GM21723 (cell line): ENCODE results near the gene PIP.
"Not testable (repeated sequence)": the region's sequence is repeated elsewhere in the genome, so short reads cannot be mapped to it uniquely, and the experiment has no call there.

ENCODE experiments used
- ATAC-seq: cut with Tn5 transposase; IDR thresholded peaks from one replicate; pipeline ENCODE4 v1.9.1; 2021; ENCODE audit warnings: mild to moderate bottlenecking, moderate library complexity; ENCODE audit not compliant: unreplicated experiment

PIP gene, protein sequence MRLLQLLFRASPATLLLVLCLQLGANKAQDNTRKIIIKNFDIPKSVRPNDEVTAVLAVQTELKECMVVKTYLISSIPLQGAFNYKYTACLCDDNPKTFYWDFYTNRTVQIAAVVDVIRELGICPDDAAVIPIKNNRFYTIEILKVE

DNA sequence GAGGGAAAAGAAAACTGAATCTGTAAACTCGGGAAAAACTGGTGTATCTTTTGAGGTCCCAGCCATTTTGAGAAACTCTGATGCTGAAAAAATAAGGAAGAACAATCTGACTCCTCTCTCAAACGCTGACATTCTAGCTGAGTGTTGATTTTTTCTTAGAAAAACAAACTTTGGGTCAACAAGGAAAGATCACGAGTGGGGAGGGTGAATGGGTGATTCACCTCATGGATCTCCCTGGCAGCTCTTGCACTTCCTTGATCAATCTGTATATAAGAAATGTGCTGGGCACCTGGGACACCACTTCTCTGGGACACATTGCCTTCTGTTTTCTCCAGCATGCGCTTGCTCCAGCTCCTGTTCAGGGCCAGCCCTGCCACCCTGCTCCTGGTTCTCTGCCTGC, at the start of gene PIP:
TSS of gene PIP (plus strand) at position 297 of the 400 bp plus-strand sequence. CDS start at position 337, 40 bp downstream.
- ATAC-seq, result no peak

DNA sequence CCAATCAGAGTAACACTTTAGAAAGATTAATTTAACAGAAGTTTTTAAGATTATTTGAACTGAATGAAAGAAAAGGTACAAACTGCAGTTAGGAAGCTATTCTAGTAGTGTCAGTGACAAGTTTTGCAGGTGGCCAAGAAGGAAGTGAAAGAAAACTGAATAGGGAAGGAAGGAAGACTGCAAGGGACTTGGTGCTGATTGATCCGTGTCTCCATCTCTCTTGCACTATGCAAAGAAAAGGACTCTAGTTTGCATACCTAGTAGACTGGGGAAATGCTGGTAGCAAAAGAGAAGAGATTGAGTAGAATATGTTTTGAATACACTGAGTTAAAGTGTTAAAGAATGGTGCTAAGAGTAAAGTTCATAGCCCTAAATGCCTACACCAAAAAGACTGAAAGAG, 46.8 kb upstream of the PIP start:
- ATAC-seq, result no peak

DNA sequence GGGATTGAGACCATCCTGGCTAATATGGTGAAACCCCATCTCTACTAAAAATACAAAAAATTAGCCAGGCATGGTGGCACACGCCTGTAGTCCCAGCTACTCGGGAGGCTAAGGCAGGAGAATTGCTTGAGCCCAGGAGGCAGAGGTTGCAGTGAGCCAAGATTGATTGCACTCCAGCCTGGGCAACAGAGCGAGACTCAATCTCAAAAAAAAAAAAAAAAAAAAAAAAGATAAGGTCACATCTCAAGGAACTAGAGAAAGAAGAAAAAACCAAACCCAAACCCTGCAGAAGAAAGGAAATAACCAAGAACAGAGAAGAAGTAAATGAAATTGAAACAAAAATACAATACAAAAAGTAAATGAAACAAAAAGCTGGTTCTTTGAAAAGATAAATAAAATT, 46.3 kb upstream of the PIP start:
- not testable (repeated sequence) for ATAC-seq

DNA sequence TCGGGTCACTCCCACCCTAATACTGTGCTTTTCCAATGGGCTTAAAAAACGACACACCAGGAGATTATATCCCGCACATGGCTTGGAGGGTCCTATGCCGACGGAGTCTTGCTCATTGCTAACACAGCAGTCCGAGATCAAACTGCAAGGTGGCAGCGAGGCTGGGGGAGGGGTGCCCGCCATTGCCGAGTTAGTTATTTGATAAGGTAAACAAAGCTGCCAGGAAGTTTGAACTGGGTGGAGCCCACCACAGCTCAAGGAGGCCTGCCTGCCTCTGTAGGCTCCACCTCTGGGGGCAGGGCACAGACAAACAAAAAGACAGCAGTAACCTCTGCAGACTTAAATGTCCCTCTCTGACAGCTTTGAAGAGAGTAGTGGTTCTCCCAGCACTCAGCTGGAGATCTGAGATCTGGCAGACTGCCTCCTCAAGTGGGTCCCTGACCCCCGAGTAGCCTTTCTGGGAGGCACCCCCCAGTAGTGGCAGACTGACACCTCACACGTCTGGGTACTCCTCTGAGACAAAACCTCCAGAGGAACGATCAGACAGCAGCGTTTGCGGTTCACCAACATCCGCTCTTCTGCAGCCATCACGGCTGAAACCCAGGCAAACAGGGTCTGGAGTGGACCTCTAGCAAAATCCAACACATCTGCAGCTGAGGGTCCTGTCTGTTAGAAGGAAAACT, 43.2 kb upstream of the PIP start:
- not testable (repeated sequence) for ATAC-seq

DNA sequence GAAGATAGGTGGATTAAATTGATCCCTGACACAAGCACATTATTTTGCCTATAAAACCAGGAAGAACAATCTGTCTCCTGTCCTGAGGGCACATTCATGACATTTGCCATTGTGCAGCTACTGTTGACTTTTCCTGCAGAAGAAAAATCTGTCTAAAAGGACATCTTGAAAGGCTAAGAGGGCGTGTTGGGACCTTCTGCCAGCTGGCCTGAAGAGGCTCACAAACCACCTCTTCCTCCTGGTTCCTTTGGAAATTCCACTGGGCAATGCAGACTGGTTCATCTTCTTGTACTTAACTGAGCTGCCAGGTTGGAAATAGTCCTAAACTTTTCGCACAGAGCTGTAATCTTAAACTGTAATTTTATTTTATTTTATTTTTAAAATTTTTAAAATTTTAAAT, 35.7 kb upstream of the PIP start:
- no peak for ATAC-seq

DNA sequence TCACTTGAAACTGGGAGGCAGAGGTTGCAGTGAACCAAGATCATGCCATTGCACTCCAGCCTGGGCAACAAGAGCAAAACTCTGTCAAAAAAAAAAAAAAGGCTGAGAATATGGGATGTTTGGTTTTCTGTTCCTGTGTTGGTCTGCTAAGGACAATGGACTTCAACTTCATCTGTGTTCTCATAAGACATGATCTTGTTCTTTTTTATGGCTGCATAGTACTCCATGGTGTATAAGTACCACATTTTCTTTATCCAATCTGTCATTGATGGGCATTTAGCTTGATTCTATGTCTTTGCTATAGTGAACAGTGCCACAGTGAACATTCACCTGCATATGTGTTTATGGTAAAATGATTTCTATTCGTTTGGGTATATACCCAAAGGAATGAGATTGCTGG, 32.3 kb upstream of the PIP start:
- not testable (repeated sequence) for ATAC-seq

DNA sequence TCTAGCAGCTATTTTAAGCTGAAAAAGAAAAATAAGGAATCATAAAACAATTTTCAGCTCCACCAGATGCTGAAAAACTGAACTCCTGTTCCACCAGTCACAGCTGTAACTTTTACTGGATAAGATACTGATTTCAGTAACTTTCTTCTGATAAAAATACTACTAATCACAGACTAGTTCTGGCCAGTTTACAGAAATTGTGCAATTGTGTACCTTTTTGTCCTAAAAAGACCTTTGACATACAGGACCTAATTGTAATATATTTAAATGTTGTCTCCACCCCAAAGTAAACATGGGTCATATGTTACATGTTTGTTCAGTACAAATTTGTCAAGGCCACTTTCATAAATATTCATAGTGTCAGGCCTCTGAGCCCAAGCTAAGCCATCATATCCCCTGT, 27.1 kb upstream of the PIP start:
- no peak for ATAC-seq

DNA sequence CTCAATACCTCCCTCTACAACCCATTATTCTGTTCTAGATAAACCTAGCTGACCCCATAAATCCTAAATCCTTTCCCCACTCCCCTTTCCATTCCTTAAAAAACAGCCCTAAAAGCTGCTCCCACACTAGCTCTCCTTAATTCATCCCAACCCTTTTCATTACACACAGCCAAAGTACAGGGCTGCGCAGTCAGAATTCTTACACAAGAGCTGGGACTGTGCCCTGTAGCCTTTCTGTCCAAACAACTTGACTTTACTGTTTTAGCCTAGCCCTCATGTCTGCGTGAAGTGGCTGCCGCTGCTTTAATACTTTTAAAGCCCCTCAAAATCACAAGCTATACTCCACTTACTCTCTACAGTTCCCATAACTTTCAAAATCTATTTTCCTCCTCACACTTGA, 23.9 kb upstream of the PIP start:
- ATAC-seq, result not testable (repeated sequence)

DNA sequence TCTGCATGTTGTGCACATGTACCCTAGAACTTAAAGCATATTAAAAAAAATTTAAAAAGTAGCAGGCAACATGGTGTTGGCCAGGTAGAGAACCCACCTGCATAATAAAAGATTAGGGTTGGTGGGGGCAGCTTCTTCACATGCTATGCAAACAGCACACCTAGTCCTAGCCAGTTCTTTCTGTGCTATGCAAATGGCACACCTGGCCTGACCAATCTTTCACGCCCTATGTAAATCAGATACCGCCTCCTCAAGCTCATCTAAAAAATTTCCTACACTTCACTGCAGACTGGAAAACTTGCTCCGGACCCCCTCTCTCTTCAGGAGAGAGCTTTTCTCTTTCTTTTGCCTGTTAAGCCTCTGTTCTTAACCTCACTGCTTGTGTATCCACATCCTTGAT, 14.5 kb upstream of the PIP start:
- ATAC-seq, result no peak

DNA sequence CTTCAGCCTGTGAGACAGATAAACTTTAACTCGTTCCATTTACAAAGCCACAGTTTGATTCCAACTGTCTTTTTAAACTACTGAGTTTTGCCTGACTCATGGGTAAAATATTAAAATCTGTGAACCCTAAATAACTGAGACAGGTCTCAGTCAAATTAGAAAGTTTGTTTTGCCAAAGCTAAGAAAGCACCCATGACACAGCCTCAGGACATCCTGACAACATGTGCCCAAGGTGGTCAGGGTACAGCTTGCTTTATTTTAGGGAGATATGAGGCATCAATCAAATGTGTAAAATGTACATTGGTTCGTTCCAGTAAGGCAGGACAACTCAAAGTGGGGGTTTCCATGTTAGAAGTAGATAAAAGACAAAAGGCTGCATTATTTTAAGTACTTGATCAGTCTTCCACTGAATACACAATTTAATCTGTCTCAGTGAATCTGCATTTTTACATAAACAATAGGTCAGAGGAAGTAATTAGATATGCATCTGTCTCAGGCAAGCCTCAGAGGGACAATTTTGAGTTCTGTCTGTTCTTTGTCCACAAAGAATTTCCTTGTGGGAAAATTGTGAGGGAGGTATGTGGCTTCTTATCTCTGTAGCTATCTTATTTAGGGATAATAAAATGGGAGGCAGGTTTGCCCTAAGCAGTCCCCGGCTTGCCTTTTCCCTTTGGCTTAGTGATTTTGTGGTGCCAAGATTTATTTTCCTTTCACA, 11.0 kb upstream of the PIP start:
- ATAC-seq, result no peak

DNA sequence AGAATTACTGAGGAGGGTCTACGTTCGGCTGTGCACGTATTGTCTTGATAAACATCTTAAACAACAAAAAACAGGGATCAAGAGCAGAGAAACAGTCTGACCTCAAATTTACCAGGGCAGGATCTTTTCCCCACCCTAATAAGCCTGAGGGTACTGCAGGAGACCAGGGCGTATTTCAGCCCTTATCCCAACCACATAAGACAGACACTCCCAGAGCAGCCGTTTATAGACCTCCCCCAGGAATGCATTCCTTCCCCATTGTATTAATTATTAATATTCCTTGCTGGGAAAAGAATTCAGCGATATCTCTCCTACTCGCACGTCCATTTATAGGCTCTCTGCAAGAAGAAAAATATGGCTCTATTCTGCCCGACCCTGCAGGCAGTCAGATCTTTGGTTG, 8.6 kb upstream of the PIP start:
- not testable (repeated sequence) for ATAC-seq

DNA sequence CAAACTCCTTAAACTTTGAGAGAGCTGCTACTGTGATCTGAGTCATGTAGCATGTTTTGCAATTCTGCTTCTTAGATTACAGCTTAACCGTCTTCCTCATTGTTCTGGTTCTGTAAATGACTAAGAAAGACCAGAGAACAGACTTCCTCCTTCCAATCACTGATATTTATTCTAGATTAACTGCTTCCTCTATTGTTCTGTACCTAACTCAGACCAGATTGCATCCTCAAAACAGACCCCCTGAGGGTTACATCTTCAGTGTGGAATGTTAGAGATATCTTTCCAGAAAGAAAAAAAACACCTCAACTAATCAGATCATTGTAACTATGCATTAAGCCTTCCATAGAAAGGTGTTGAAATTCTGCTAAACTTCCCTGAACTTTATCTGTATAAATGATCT, 5.7 kb upstream of the PIP start:
- ATAC-seq, result no peak

DNA sequence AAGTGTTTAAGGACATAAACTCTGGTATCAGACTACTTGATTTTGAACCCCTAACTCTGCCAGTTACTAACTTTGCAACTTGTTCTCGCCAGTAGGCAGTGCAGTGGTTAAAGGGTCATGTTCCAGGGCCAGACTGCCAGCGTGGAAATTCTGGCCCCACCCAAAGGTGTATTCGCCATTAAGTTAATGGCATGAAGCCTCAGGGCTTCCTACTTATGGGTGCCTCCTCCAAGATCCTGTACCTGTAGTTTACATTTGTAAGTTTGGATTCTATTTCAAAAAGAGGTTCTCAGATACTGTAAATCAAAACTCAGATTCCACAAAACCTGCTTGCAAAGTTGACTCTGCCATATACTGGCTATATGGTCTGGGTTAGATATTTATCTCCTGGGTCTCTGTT, 2.8 kb upstream of the PIP start:
- no peak for ATAC-seq

DNA sequence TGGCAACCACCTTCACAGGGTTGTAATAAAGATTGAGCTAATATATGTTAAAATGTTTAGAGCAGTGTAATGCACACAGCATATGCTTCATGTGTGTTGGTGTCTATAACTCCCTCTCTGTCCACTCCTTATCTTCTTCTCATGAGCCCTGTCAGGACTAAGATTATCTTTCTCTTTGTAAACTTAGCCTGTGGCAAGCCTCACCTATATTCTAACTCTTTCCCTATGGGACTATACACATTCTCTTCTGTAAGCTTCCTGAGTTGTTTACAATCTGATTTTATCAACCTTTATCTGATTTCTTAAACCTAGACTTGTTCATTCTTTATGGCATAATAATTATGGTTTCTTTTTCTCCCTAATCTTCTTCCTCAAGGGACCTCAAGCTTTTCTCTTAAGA, 2.4 kb upstream of the PIP start:
- no peak for ATAC-seq

DNA sequence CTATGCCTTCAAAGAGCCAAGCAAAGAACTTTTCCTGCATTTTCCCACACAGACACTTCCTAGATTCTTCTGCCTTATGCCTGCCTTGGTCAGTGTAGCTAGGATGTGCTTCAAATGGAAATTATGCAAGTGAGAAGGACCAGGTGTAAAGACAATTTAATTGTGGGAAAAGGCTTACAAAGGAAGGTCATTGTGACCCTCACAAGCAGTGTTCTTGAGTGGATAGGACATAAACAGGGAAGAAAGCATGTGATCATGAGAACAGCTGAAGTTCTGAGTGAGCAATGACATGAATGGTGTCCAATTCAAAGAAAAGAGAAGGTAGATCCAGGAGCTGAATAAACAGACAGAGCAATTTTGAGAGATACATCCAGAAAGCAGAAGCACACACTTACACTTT, 1.3 kb upstream of the PIP start:
- no peak for ATAC-seq

DNA sequence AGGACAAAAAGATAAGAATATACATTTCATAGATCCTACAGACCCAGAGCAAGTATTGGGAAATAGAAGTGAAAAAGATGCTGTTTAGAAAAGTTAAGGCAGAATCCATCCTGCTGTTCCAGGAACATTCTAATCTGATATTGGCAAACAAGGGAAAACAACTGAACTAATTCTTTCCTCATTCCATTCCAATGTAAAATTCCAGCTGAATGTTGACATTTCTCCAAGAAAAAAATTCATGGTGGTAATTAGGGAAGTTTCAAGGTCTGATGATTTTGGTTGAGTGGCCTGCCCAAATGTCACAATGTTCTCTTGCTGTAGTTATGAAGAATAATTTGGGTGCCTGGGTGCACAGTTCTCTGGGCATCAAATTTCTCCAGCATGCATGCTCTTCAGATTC, 15.2 kb downstream of the PIP start:
- ATAC-seq, result no peak

DNA sequence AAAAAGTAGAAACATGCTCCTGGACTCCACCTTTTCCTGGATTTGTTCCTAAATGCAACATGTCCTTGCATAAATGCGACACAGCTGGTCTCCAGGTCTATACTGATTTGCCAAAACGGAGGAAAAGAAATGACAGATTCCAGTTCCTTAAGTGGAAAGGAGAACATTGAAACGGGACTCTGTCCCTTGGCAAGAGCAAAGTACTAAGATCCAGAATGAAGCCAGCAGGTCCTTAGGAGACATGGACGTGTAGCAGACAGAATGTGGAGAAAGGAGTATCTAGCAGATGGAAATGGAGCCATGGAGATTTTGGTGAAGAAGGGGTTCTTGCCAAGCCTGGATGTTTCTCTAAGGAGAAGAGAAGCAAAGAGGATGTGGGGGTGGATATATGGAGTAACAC, 16.2 kb downstream of the PIP start:
- ATAC-seq, result no peak

DNA sequence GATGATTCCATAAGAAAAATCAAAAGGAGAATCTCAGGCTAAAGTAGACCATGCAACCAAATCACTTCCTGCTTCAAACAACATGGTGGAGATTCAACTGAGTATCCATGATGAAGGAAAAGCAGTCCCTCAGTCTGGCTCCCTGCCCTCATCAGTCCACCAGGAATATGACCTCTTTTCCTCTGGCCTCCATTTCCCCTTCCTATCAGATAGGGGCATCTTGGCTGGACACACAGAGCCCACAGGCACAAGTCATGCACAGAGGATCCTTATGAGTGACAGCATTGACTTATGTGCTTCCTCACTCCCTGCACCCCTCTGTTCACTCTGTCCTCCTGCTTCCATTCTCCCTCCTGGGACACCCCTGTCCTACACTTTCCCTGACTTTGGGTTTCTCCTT, 16.8 kb downstream of the PIP start:
- ATAC-seq, result no peak

DNA sequence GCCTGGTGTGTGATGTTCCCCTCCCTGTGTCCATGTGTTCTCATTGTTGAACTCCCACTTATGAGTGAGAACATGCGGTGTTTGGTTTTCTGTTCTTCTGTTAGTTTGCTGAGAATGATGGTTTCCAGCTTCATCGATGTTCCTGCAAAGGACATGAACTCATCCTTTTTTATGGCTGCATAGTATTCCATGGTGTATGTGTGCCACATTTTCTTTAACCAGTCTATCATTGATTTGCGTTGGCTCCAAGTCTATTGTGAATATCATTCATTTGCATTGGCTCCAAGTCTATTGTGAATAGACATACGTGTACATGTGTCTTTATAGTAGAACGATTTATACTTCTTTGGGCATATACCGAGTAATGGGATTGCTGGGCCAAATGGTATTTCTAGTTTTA, 18.8 kb downstream of the PIP start:
- not testable (repeated sequence) for ATAC-seq

DNA sequence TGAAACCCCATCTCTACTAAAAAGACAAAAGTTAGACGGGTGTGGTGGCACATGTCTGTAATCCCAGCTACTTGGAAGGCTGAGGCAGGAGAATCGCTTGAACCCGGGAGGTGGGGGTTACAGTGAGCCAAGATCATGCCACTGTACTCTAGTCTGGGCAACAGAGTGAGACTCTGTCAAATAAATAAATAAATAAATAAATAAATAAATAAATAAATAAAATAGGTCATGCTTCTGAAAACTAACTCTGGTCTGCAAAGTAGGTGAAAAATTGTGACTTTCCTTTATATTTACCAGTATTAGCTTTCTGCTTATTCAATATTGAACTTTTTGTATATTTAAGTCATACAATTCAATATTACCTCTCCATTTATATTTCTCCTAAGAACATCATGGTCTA, 26.7 kb downstream of the PIP start:
- not testable (repeated sequence) for ATAC-seq

DNA sequence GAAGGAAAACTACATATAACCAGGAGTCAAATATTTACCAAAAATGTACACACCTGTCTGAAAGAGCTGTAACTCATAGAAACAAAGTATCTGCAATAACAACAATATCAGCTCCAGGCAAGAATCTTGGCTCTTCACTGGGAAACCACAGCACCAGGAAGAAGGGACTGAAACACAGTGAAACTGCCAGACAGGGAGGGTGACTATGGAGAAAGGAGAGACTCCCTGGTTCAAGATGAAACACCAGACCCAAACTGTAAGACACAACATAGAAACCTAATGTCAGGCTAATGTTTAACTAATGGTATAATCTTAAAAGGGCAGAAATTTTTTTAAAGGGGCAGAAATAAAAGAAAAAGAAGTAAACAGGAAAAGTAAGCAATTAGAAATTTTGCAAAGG, 39.8 kb downstream of the PIP start:
- no peak for ATAC-seq

DNA sequence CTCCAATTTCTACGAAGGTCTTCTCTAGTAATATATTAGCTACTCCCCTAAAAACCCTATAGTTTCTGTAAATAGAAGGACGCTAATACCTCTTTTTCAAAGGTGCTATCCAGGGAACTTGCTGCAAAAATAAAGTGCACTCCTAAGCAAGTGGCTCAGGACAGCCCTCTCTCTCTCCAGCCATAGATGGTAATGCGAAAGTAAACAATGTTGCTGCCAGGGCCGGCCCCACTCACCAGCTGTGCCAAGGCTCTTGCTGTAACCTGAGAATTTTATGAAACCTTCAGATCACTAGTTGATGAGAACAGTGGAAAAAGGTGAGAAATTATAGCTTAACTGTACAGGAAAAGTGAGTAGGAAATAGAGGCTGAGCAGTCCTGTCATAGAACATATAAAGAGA, 40.5 kb downstream of the PIP start:
- no peak for ATAC-seq
